Measurements from ENCODE around the gene PRKRIP1.
"Not testable (repeated sequence)": the region's sequence is repeated elsewhere in the genome, so short reads cannot be mapped to it uniquely, and the experiment has no call there.

PRKRIP1 gene

GRCh38 chr7:102450242-102450641, 54.1 kb downstream of the PRKRIP1 start:
- DNase-seq (ENCODE audit: extremely low read depth, low read depth), result no peak
- TF ChIP-seq, protein P1, sequence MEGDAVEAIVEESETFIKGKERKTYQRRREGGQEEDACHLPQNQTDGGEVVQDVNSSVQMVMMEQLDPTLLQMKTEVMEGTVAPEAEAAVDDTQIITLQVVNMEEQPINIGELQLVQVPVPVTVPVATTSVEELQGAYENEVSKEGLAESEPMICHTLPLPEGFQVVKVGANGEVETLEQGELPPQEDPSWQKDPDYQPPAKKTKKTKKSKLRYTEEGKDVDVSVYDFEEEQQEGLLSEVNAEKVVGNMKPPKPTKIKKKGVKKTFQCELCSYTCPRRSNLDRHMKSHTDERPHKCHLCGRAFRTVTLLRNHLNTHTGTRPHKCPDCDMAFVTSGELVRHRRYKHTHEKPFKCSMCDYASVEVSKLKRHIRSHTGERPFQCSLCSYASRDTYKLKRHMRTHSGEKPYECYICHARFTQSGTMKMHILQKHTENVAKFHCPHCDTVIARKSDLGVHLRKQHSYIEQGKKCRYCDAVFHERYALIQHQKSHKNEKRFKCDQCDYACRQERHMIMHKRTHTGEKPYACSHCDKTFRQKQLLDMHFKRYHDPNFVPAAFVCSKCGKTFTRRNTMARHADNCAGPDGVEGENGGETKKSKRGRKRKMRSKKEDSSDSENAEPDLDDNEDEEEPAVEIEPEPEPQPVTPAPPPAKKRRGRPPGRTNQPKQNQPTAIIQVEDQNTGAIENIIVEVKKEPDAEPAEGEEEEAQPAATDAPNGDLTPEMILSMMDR (IDR thresholded peaks at IDR 0.05; ENCODE audit: low read depth, low read length), result no peak

DNA sequence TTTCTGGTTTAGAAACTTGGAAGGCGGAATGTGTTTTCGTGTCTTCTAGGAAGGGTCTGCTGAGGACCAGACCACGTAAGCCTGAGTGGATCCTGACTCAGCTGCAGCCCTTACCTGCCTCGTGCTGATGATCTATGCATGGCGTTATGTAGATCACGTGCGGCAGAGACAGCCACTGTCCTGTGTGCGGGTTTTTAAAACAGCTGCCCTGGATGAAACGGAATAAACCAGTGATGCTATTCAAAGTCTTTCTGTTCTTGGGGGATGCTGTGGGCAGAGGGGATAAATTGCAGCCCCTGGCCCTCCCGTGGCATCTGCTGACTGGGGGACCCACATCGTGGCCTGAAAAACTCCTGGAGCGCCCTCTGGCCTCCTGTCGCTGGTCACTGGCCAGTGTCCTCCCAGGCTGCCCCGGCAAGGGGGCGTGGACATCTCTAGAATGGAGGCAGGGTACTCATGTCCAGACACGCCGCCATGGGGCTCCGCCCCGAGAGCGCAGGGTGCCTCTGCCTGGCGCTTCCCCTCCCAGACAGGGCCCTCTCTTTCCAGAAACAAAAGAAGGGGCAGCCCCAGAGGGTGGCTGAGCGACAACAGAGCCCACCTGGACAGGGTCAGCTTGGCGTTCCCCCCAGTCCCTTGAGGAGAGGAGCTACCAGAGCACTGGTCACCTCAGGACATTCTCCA, 55.4 kb downstream of the PRKRIP1 start:
- no peak for DNase-seq (ENCODE audit: extremely low read depth, low read depth)
- TF ChIP-seq, protein P1 (IDR thresholded peaks at IDR 0.05; ENCODE audit: low read depth, low read length), result no peak

- DNase-seq (ENCODE audit: extremely low read depth, low read depth), result no peak
- TF ChIP-seq, protein P1 (IDR thresholded peaks at IDR 0.05; ENCODE audit: low read depth, low read length), result no peak
These were observed 56.3 kb downstream of the PRKRIP1 start for GRCh38 chr7:102452451-102452850.

- DNase-seq (ENCODE audit: extremely low read depth, low read depth), result no peak
- TF ChIP-seq, protein P1 (IDR thresholded peaks at IDR 0.05; ENCODE audit: low read depth, low read length), result no peak
These were observed 57.2 kb downstream of the PRKRIP1 start for GRCh38 chr7:102453319-102453718.

- TF ChIP-seq, protein P1 (IDR thresholded peaks at IDR 0.05; ENCODE audit: low read depth, low read length), result no peak
- DNase-seq (ENCODE audit: extremely low read depth, low read depth), result no peak
These were observed 58.3 kb downstream of the PRKRIP1 start for GRCh38 chr7:102454468-102454867.

- DNase-seq (ENCODE audit: extremely low read depth, low read depth), result not testable (repeated sequence)
These were observed 58.8 kb downstream of the PRKRIP1 start for GRCh38 chr7:102454932-102455331.

DNA sequence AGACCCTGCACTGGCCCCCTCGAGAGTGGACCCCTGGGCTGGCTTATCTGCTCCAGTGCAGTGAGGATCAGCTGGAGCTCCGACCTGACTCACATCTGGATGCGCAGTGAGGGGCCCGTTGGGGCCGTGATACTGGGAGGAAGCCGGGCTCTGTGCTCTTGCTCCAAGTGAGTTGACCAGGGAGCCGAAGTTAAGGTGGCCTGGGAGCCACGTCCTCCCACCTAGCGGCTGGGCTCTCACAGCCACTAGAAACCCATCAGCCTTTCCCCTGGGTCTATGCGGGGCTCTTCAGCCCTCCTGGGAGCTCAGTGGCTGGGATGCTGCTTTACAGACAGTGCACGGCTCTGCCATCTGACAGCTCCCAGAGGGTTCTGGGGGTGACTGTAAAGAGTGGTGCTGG, 59.4 kb downstream of the PRKRIP1 start:
- TF ChIP-seq, protein P1 (IDR thresholded peaks at IDR 0.05; ENCODE audit: low read depth, low read length), result no peak
- DNase-seq (ENCODE audit: extremely low read depth, low read depth), result no peak

DNA sequence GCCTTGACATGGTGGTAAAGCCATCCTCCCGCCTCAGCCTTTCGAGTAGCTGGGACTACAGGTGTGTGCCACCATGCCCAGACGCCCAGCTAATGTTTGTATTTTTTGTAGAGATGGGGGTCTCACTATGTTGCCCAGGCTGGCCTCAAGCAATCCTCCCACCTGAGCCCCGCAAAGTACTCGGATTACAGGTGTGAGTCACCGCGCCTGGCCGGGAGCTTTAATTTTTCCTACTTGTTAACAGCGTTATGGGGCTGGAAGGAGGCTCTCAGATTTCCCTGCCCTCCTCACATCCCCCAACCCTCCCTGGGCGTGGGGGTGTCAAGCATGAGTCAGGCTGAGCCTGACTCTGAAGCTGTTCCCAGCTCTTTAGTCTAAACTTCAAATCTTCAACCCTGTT, 60.2 kb downstream of the PRKRIP1 start:
- TF ChIP-seq, protein P1 (IDR thresholded peaks at IDR 0.05; ENCODE audit: low read depth, low read length), result no peak
- no peak for DNase-seq (ENCODE audit: extremely low read depth, low read depth)

Data from AG09319 (cell line).